GM12873 (cell line): ENCODE measurements around the gene ZNF230.

Experiments
- CTCF ChIP-seq: IDR thresholded peaks from 2 replicates; pipeline ENCODE4 v1.5.1; 2012; ENCODE audit warnings: low read depth, mild to moderate bottlenecking, moderate library complexity, low read length, control low read depth; ENCODE audit not compliant: insufficient read depth; ENCODE audit errors: missing control alignments

The ZNF230 gene

GRCh38 chr19:44042147-44042546 is 39.4 kb downstream of the ZNF230 start:
- no peak for TF ChIP-seq CTCF

- TF ChIP-seq CTCF = no peak
Observed at GRCh38 chr19:44050740-44051649, 48.2 kb downstream of the ZNF230 start.

DNA sequence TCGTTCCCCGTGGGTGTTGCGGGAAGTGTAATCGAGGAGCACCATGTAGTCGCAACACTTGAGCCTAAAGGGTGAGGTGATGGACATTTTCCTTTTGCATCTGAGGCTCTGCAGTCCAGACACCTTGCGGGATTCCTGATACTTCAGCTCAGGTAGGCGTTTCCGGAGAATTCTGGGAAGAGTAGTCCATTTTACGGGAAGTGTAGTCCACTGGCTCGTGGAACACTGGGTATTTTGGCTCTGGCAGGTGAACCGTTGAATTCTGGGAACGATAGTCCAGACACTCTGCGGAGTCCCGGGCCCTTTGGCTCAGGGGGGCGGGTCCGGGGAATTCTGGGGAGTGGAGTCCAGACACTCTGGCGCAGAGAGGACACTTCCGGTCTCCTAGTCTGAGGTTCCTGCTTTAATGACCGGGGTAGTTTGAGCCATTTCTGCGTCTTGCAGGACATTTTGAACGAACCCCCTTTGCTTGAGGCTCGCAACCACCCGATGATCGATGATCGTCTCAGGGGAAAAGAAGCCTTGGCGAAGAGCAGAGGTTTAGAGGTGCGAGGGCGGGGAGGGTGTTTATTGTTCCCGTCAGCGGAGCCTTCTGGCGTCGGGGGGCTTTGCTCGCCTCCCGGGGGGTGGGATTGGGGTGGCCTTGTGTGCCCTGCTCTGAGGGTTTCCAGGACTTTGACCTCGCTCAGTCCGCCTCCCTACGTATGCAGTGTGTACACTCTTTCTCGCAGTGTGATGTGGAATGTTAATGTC is 49.1 kb downstream of the ZNF230 start, which contains the start of gene ZNF223:
Gene ZNF223, plus strand, starts transcription at position 387 of the 753 bp plus-strand sequence. CDS start 3,141 bp downstream, outside the sequence.
- TF ChIP-seq CTCF = no peak

- TF ChIP-seq CTCF = peak; percentile 4
Observed at GRCh38 chr19:44055870-44056269, 53.1 kb downstream of the ZNF230 start.

- TF ChIP-seq CTCF = no peak
Observed at GRCh38 chr19:44059229-44059628, 56.5 kb downstream of the ZNF230 start.

DNA sequence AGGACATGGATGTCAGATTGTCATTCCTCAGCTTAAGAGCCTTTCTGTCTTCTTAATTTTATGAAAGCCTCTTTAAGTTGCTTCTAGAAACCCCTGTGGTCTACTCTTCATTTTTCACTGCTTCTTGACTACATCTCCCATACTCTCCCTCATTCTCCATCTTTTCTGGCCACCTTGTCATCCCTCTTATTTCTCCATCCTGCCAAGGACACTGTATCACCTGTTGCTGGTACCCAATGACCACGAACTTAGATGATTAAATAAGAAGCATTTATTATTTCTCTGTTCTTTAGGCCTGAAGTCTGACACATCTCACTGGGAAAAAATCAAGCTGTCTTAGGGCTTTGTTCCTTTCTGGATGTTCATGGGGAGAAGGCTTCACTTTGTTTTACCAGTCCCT is 58.3 kb downstream of the ZNF230 start:
- TF ChIP-seq CTCF = no peak
